Ascending aorta (tissue), 2 donors: ENCODE results near the gene AGPAT4. TPM values are rescaled to one million over a fixed set of nuclear protein-coding genes. Genes with fewer than 3 reads are reported as not detected.

ENCODE experiments used
- DNase-seq, 2 donors: peaks; one replicate each; pipeline ENCODE4 v3.0.0-alpha.2; 2019; ENCODE audit warnings: low spot score in 2 of 2
- H3K27ac ChIP-seq, 2 donors: fragments of 200-600 bp; sonication (generic); one replicate each; pipeline ENCODE4 v1.5.1; 2016 to 2017; ENCODE audit warnings: mild to moderate bottlenecking in 1 of 2
- H3K27me3 ChIP-seq: fragments of 200-600 bp; sonication (generic); one replicate; pipeline ENCODE4 v1.5.1; 2017
- H3K36me3 ChIP-seq, 2 donors: fragments of 200-600 bp; sonication (generic); one replicate each; pipeline ENCODE4 v1.5.1; 2016
- H3K4me1 ChIP-seq, 2 donors: fragments of 200-600 bp; sonication (generic); one replicate each; pipeline ENCODE4 v1.5.1; 2016 to 2017; ENCODE audit warnings: mild to moderate bottlenecking in 1 of 2
- H3K4me3 ChIP-seq, 2 donors: fragments of 200-600 bp; sonication (generic); one replicate each; pipeline ENCODE4 v1.5.1; 2016 to 2017; ENCODE audit warnings: mild to moderate bottlenecking in 1 of 2
- H3K9me3 ChIP-seq, 2 donors: fragments of 200-600 bp; sonication (generic); one replicate each; pipeline ENCODE4 v1.5.1; 2016
- intact Hi-C: fragments of 100-400 bp; cut with DNase I; formaldehyde crosslinking; loops from one replicate; pipeline ENCODE4 v1.15.1; 2023
- total RNA-seq: library from RNA; depleted of rRNA; stranded (reverse); fragments of >200 nt; gene quantifications from one replicate; pipeline ENCODE4 v1.1.0, GENCODE V29; 2016
- TF ChIP-seq, protein P1 (sequence below), 3 experiments: fragments of 200-600 bp in 2 of 3; fragments of 450-650 bp in 1 of 3; sonication (generic) in 2 of 3; IDR thresholded peaks; one replicate each; pipeline ENCODE4 v1.5.1; 2016 to 2019; ENCODE audit warnings: antibody characterized with exemption in 3 of 3, mild to moderate bottlenecking in 1 of 3, moderate library complexity in 1 of 3

Gene AGPAT4
- total RNA-seq, 1 donor from 2014 or later = 6.8 TPM

DNA sequence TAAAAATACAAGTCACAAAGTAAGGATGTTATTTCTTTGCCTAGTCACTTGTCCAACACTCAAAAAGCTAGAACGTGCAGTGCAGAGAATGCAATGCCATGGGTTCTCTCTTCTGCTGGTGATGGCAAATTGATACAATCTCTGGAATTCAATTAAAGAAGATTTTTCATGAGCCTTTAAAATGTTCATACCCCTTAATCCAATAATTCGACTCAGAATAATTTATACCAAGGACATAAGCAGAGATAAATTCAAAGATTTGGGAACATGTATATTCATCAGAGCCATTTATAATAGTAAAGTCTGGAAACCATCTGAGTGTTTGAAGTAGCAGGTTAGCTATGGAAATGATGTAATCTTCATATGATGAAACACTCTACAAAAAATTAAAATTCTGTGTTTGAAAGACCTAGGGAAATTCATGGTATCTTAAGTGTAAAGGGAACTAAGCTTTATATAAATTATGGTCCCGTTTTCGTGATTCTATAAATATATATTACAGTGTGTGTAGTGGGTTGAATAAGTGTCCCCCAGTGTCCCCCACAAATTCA is 2.8 kb upstream of the AGPAT4 start:
- Histone ChIP-seq H3K36me3 (no peaks in the 10 kb centered on the region), H3K27me3 (no peaks in the 10 kb centered on the region), H3K4me3 (no peak overlapping the region), H3K27ac (no peak overlapping the region), H3K9me3 (no peaks in the 10 kb centered on the region), H3K4me1 (peaks cover 0 to 4% of the 10 kb centered on the region in 2 donors)
- TF ChIP-seq, protein P1, sequence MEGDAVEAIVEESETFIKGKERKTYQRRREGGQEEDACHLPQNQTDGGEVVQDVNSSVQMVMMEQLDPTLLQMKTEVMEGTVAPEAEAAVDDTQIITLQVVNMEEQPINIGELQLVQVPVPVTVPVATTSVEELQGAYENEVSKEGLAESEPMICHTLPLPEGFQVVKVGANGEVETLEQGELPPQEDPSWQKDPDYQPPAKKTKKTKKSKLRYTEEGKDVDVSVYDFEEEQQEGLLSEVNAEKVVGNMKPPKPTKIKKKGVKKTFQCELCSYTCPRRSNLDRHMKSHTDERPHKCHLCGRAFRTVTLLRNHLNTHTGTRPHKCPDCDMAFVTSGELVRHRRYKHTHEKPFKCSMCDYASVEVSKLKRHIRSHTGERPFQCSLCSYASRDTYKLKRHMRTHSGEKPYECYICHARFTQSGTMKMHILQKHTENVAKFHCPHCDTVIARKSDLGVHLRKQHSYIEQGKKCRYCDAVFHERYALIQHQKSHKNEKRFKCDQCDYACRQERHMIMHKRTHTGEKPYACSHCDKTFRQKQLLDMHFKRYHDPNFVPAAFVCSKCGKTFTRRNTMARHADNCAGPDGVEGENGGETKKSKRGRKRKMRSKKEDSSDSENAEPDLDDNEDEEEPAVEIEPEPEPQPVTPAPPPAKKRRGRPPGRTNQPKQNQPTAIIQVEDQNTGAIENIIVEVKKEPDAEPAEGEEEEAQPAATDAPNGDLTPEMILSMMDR (IDR thresholded peaks at IDR 0.05) = no peak
- intact Hi-C loops = loop anchor here (10.0 kb wide), 1 partner anchor 342 kb away; no protein-coding TSS in a partner anchor
- DNase-seq = no peak

DNA sequence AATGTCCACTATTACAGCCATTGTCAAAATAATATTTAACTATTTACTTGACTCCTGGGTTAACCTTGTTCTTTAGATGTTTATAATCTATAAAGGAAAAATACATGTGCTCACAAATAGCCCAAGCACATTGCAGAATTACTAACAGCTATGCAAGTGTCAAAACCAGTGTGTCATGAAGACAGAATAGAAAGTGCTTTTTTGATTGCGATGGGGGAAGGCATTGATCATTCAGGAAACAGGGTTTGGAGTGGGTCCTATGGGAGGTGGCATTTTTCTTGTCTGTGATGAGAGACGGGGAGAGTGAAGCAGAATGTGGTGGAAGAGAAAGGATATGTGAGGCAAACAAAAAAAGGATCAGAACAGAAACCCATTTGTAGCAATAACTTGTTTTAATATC is 1.0 kb upstream of the AGPAT4 start:
- Histone ChIP-seq H3K27me3 (no peaks in the 10 kb centered on the region), H3K27ac (peak overlapping the region in 1 of 2 donors; percentile 71), H3K36me3 (no peaks in the 10 kb centered on the region), H3K4me3 (peak overlapping the region in 1 of 2 donors; percentile 74), H3K9me3 (no peaks in the 10 kb centered on the region), H3K4me1 (peaks cover 0 to 4% of the 10 kb centered on the region in 2 donors)
- intact Hi-C loops = loop anchor here (1.0 to 10.0 kb wide), 4 partner anchors 18 to 1452 kb away; partner anchors contain the start of genes MAP3K4, PACRG and PRKN
- no peak for DNase-seq
- TF ChIP-seq, protein P1 (IDR thresholded peaks at IDR 0.05) = no peak

DNA sequence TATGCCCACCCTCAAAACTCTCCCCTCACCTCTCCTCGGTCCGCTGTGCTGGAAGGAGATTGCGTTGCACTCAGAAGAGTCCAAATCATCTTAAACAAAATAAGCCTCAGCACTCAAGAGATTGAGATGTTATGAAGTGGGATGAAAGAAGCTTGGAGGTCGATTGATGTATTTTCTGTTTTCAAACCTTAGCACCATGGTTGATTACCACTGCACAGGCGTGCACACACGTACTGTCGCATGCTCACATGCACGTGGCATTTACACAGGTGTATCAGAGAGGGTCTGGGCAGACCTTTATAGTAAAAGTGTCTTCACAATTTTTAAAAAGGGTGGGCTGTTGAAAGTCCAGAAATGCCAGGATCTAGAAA is 612 bp upstream of the AGPAT4 start:
- no peaks in the 10 kb centered on the region for H3K9me3 ChIP-seq
- no peak for DNase-seq
- TF ChIP-seq, protein P1 (IDR thresholded peaks at IDR 0.05) = no peak
- H3K4me3 ChIP-seq = peak overlapping the region; percentile 74 to 79
- H3K36me3 ChIP-seq = no peaks in the 10 kb centered on the region
- H3K27me3 ChIP-seq = no peaks in the 10 kb centered on the region
- peak overlapping the region; percentile 56 to 71 for H3K27ac ChIP-seq
- peaks cover 0 to 4% of the 10 kb centered on the region in 2 donors for H3K4me1 ChIP-seq
- intact Hi-C loops = loop anchor here (1.0 to 10.0 kb wide), 4 partner anchors 17 to 1453 kb away; partner anchors contain the start of genes MAP3K4, PACRG and PRKN

DNA sequence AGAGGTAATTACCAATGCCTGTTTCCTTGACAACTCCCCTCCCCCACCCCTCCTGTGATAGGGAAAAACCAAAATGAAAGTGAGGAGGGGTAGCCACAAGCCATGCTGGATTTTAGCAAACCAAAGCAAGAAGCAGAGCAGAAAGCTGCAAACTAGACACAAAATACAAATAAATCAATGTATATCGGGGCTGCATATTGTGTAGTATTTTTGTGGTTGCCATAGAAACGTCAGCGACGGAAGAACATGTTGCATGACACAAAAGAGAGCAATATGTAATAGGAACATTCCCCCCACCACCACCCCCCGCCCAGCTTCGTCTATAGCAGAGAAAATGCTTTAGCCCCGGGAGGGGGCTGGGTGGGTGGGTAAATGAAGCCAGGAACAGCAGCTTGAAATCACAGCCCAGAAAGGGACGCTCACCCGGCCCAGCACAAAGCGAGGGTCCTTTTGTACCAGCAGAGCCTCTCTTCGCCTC is 548 bp downstream of the AGPAT4 start:
- Histone ChIP-seq H3K27ac (peak overlapping the region; percentile 52 to 56), H3K9me3 (no peaks in the 10 kb centered on the region), H3K4me1 (peaks cover 0 to 4% of the 10 kb centered on the region in 2 donors), H3K27me3 (no peaks in the 10 kb centered on the region), H3K4me3 (peak overlapping the region; percentile 74 to 79), H3K36me3 (no peaks in the 10 kb centered on the region)
- DNase-seq = no peak
- intact Hi-C loops = loop anchor here (5.0 to 10.0 kb wide), 3 partner anchors 281 to 1454 kb away; partner anchors contain the start of genes MAP3K4, PACRG and PRKN
- TF ChIP-seq, protein P1 (IDR thresholded peaks at IDR 0.05) = no peak

DNA sequence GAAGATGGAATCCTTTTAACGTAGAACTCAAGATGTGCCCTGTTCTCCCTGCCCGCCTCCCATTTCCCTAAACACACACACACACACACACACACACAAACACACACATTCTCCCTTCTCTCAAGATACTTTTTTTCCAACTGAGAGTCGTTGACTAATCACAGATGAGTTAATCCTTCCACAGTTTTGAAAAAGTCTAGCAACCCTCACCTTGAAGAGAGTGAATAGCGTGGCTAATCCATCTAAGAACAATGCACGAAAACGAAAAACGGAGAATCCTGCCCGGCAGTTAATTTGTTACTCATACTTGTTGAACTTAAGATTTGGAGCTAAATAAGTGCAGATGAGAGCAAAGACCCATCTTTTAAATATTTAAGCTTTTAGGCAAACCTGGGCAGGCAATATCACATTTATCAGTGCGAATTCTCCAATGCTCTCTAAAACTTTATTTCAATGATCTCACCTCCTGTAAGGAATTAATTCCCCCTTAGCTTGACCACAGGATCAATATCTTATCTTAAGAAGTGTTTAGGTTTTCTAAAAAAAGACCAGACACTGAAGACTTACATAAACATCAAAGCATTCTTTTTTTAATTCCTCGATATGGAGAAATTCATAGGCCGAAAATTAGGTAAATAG is 1.1 kb downstream of the AGPAT4 start:
- no peak for DNase-seq
- Histone ChIP-seq H3K27ac (no peak overlapping the region), H3K4me3 (peak overlapping the region; percentile 74 to 79), H3K4me1 (peaks cover 0 to 4% of the 10 kb centered on the region in 2 donors), H3K27me3 (no peaks in the 10 kb centered on the region), H3K36me3 (no peaks in the 10 kb centered on the region), H3K9me3 (no peaks in the 10 kb centered on the region)
- intact Hi-C loops = loop anchor here (5.0 to 10.0 kb wide), 3 partner anchors 280 to 1455 kb away; partner anchors contain the start of genes MAP3K4, PACRG and PRKN
- TF ChIP-seq, protein P1 (IDR thresholded peaks at IDR 0.05) = no peak
